ENCODE measurements around the gene EFEMP2.

DNA sequence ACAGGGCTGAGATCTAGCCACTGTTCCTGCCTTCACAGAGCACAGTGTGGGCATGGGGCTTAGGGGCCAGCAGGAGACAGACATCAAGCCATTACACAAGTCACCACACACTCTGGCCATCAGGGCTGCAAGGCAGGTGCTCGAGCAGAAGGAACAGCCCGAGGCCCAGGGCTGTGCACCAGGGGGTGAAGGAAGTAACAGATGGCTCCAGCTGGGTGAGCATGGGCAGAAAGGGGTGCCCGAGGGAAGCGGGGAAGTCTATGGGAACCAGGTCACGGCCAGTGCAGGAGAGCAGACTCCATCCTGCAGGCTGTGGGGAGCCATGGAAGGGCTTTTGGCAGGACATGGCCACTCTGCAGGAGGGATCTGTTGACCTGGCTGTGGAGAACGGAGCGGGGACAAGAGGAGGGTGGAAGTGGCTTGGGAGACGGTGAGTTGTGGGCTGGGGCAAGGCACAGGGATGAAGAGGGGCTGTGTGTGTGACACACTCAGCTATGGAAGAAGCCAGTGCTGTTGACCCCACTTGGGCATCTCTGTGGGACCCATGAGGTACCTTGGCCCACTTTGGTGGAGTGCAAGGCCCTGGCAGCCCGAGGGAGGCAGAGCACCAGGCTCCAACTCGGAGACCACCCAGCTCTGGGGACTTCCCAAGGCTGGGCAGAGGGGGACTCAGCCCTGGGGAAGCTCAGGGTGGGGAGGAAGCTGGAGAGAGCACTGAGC is 42.7 kb upstream of the EFEMP2 start:
- TF ChIP-seq ZNF274 (IDR thresholded peaks at IDR 0.05; ENCODE audit: low read depth, low read length) (no peak), SUZ12 (IDR thresholded peaks at IDR 0.05; ENCODE audit: extremely low read depth, insufficient read depth, insufficient read length) (no peak)
